HG02981 (cell line): Measurements from ENCODE around the gene SUSD3.
"Not testable (repeated sequence)": the region's sequence is repeated elsewhere in the genome, so short reads cannot be mapped to it uniquely, and the experiment has no call there.

Source experiments
- ATAC-seq: cut with Tn5 transposase; IDR thresholded peaks from one replicate; pipeline ENCODE4 v1.9.1; 2021; ENCODE audit warnings: mild to moderate bottlenecking, moderate library complexity; ENCODE audit not compliant: unreplicated experiment

The SUSD3 gene

DNA sequence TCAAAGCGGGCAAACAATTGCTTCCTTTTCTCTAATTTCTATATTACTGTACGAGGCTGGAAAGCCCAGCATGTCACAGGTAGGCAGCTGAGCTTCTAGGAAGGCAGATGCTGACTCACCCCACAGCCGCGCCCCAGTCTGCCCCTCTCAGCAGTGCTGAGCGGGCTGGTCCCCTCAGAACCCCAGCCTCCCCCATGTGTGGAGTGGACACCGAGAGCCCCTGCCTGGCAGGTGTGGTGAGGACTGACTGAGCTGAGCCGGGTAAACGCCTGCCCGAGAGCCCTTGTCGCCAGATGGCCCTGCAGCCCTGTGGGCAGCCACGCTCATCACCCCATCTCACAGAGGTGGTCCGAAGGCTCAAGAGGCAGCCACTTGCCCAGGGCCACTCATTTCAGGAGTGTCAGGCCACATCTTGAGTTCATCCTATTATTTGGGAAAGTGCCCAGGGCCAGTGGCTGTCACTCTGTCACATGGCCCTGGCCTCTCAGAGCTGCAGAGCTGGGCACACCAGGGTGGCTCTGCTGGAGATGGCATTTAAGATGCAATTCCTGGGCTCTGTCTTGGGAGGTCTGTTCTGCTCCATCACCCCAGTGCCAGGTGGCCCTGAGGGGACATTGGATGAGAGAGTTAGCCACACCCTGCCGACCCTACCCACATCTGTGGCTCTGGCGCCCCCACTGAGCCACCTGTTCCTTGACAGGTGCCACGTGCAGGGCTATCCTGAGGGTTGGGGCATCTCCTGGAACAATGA is 50.0 kb downstream of the SUSD3 start:
- ATAC-seq, result no peak

DNA sequence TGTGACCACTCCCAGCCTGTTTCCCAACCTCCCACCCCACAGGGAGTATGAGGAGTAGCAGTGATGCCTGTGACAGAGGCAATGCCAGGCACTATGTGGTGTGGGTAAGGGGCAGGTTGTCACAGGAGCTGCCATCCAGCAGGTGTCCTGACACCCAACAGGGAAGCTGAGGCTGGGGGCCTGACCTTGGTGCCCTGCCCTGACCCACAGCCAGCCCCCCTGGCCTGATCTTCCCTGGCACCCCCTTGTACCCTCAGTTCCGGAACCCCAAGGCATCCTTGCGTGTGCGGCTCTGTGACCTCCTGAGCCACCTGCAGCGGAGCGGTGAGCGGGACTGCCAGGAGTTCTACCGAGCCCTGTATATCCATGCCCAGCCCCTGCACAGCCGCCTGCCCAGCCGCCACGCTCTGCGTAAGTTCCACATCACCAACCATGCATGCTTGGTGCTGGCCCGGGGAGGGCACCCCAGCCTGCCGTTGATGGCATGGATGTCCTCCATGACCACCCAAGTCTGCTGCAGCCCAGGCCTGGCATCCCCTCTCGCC is 51.9 kb downstream of the SUSD3 start:
- no peak for ATAC-seq

DNA sequence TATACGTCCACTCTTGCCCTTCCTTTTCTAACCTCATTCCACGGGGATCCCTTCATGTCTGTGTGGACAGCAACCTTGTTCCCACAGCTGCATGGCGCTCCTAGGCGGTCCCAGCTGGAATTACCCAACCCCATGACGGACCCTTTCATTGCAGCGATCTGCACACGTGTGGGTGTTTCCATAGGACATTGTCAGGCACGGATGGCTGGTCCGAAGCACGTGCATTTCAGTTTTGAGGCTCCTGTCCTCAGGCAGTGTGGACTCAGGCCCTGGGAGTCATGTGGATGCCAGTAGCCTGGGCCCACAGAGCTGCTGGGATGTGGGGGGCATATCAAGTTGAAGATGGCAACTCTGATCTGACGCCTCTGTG is 52.5 kb downstream of the SUSD3 start:
- no peak for ATAC-seq

DNA sequence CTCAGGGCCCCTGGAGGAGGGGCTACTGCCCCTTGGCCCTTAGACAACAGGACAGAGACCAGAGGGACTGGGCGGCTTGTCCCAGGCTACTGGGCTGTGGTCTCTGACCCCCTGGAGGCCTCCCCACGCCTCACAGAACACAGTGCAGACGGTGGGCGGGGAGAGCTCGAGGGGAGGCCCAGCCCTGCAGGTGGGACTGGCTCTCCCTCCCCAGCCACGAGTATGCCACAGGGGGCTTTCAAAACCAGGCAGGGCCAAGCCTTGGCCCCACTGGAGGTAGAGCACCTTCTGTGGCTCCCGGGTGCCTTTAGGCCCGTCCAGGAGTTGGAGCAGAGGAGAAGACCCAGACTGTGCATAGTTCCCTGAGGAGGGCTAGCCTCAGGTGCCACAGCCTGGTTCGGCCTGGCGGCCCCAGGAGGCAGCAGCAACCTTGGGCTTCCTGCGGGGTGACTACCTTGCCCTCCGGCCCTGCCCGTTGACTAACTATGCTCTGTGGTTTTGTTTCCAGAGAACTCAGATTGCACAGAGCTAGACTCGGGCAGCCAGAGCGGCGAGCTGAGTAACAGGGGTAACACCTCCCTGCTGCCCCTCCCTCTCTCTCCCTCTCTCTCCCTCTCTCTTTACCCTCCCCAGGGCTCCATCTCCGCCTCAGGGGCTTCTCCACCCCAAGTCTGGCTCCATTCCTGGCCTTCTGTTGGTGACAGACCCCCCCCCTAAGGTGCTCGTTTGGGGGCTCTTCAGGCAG is 53.0 kb downstream of the SUSD3 start:
- ATAC-seq, result no peak

DNA sequence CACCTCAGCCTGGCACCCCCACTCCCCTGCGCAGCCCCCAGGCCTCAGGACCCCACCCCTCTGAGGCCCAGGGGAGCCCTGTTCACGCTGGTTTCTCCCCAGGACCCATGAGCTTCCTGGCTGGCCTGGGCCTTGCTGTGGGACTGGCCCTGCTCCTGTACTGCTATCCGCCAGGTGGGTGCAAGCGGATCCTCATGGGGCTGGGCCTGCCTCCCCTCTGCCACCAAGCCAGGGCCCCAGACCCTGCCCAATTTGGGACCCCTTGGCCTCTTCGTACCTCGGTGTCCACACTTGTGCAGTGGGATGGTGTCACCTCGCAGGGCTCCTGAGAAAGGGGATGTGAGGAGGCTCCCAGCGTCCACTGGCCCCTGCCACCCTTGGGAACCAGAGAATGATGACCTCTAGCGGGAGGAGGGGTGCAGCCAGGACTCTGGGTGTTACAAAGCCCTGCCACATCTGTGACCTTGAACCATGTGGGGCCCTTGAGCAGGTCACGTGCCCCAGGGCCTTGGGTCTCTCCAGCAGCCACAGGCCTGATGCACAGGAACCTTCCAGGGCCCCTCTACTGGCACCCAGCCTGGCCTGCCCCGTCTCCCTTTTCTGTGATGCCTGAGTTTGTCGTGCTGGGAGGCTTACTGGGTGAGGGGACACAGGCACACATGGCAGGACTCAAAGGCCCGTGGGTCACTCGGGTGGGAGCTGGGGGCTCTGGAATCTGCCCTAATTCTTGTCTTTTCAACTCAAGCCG is 53.8 kb downstream of the SUSD3 start:
- ATAC-seq, result no peak

DNA sequence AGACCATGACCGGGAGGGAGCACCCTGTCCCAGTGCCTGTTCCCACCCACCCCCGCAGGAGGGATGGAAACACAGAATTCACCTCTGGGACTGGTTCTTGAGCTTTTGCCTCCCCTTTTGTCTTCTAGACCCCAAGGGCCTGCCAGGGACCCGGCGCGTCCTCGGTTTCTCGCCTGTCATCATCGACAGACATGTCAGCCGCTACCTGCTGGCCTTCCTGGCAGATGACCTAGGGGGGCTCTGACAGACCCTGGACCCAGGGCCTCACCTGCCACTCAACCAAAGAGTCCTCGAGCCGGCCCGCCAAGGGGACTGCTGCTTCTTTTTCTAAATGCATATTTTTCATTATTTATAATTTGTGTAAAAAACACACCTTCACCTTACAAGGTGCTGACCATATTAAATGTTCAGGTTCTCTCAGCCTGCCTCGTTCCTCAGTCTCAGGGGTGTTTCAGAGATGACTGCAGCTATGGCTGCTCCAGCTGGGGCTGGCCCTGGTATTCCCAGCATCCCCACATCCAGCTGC is 54.4 kb downstream of the SUSD3 start:
- ATAC-seq, result no peak

DNA sequence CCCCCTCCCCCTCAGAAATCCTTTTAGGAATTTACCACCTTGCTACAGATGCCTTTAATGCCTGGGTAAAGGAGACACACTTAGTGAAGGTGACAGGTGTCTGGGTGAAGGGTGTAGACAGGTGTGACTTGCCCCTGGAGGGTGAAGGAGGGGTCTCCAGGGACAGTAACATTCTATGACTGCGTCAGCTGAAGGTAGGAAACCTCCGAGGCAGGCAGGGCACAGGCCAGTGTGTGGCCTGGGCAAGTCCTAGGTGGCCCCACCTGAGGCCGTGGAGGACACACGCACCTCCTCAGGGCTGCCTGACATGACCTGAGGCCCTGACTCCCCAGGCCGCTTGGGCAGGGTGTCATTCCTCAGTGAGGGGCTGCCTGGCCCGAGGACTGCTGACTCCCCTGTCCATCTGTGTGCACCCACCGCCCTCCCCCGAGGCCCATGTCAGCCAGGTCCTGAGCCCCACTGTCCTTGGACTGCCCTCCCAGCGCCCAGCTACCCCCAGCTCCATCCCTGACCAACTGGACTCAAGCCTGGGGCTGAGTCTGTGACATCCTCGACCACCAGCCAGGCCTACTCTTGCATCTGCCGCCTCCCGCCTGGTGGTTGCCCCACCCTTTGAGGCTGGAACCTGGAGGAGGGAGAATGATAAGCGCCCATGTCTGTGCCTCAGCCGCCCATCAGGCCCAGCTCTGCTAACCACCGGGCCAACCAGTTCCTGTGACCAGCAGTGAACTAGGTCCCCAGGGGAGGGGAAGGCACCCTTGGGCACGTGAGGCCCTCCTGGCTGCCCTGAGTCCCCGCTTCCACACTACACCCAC is 55.9 kb downstream of the SUSD3 start:
- ATAC-seq, result no peak

DNA sequence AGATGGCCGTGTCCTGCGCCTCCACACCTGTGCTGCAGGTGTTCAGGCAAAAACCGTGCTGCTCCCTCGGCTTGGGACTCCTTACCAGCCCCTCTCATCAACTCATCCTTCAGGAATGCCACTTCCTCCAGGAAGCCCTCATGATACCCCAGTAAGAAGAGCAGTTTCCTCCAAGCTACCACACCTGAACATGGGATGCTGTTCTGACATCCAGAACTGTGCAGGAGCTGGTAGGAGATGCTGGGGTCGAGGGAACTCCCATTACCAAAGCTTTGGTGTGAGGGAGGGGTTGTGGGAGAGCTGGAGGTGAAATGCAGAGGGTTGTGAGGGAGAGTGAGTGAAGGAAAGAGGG is 56.5 kb downstream of the SUSD3 start:
- ATAC-seq, result no peak

DNA sequence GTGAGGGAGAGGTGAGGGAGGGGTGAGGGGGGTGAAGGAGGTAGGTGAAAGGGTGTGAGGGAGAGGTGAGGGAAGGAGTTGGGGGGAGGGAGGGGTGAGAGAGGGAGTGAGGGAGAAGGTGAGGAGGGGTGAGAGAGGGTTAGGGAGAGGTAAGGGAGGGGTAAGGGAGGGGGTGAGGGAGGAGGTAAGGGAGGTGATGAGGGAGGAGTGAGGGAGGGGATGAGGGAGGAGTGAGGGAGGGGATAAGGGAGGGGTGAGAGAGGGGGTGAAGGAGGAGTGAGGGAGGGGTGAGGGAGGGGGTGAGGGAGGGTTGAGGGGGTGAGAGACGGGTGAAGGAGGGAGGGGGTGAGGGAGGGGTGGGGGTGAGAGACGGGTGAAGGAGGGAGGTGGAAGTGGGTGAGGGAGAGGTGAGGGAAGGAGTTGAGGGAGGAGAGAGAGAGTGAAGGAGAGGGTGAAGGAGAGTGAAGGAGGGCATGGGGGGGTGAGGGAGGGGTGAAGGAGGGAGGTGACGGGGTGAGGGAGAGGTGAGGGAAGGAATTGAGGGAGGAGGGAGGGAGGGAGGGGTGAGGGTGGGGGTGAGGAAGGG is 57.1 kb downstream of the SUSD3 start:
- ATAC-seq, result no peak

DNA sequence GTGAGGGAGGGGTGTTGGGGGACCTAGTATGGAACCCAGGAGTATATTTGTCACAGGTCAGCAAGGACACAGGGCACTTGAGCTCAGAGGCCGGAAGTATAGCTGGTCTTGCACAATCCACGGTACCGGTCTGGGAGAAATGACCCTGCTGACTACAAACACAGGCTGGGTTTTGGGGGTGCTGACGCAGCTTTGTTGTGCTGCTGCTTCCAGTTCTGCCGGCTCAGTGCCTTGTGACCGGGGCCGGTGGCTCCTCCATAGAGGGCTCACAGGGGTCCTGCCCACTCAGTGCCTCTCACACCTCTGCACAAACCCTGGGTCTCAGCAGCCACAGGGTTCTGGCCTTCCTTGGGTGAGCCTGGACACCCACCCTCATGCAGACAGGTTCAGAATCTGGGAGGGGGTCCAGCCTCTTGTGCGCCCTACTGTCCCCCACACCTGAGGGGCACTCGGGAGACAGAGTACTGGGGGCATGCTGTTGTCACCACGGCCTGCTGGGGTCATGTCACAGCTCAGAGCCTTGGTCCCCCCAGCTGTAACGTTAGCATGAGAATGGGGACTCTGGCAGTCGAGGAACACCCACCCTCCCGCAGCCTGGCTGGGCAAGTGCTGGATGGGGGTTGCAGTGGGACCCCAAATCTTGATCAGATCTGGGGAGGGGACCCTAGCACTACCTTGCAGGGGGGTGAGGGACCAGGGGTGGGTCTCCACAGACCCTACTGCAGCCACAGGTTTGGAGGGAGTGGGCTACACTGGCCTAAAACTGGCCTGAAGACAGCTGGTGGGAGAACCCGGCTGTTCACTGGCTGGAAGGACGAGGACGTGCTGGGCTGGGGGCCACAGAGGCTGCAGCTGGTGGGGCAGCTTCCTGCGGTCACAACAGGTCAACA is 57.8 kb downstream of the SUSD3 start:
- ATAC-seq, result no peak

DNA sequence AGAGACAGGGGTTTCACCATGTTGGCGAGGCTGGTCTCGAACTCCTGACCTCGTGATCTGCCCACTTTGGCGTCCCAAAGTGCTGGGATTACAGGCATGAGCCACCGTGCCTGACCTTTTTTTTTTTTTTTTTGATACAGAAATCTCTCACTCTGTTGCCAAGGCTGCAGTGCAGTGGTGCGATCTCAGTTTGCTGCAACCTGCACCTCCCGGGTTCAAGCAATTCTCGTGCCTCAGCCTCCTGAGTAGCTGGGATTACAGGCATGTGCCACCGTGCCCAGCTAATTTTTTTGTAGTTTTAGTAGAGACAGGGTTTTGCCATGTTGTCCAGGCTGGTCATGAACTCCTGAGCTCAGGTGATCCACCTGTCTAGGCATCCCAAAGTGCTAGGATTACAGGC is 59.0 kb downstream of the SUSD3 start:
- not testable (repeated sequence) for ATAC-seq

DNA sequence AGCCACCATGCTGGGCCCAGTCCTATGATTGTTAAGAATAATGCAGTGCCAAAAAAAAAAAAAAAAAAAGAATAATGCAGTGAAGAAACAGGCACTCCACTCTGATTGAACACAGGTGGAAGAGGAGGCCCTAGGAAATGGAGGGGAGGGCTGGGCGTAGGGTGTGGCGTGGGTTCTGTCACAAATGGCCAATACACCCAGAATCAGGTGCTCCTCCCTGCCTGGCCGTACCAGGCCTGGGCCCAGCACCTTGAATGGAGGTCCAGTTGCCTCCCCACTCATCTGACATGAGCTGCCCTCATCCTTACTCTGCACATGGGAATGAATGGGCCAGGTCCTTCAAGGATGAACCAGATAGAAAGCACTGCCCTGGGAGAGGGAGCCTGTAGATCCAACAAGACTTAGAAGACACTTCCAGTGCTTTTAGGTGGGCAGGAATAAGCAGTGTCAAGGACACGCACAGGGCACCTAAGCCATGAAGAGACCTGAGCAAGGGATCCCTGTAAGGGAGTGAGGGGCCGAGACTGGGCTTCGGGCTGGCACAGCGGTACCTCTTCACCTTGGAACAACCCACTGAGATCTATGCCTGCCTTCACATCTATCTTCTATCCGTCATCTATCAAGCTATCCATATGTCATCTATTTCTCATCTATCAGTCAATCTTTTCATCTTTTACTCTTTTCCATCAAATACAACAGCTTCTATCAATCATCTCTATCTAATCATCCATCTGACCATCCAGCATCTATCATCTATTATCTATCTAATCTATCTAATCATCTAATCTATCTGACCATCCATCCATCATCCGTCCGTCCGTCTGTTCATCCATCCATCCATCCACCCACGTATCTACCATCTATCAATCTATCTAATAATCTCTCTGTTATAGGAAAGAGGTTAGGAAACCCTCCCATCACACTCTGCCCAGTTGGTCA is 59.7 kb downstream of the SUSD3 start:
- no peak for ATAC-seq

DNA sequence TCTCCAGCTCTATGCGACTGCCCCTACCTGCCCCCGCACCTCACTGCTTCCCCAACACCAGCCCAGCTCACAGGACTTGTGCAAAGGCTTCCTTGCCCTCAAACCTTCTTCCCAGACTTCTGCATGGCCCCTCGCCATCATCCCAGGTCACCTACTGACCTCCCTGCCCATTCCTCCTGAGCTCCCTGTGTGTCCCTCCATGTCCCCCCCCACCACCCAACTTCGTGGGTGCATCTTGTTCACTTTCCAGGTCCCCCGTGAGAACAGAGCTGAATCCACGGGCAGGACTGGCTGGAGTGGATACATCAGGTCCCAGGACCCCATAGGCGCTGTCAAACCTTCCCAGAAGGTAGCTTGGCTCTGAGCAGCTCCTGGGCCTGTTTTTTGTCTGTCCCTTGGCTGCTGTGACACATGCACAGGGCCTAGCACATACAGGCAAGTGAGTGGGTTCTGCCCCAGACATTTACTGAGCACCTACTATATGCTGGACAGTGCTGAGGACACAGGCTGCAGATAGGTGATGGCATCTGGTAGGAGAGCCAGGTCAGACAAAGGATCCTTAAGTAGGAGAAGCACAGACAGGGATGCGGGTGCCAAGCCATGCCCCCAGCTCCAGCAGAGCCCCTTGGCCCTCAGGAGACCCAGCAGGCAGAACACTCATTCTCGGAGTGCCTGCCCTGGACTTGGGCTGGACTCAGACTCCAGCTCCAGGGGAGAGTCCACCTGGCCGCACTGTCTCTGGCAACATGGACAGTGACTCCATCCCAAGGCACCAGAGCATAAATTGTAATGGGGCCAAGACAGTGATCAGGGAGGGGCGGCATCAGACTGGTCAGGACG is 60.6 kb downstream of the SUSD3 start:
- no peak for ATAC-seq

DNA sequence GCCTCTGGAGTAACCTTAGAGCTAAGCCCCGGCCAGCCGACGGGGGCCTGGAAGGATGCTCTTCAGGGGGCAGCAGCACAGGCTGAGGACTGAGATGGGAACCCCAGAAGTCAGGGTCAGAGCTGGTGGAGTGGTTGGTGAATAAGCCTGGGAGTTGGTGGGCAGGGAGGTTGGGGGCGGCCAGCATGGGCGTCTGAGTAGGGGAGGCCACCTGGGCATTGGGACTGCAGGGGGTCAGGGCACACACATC is 61.1 kb downstream of the SUSD3 start:
- ATAC-seq, result no peak

DNA sequence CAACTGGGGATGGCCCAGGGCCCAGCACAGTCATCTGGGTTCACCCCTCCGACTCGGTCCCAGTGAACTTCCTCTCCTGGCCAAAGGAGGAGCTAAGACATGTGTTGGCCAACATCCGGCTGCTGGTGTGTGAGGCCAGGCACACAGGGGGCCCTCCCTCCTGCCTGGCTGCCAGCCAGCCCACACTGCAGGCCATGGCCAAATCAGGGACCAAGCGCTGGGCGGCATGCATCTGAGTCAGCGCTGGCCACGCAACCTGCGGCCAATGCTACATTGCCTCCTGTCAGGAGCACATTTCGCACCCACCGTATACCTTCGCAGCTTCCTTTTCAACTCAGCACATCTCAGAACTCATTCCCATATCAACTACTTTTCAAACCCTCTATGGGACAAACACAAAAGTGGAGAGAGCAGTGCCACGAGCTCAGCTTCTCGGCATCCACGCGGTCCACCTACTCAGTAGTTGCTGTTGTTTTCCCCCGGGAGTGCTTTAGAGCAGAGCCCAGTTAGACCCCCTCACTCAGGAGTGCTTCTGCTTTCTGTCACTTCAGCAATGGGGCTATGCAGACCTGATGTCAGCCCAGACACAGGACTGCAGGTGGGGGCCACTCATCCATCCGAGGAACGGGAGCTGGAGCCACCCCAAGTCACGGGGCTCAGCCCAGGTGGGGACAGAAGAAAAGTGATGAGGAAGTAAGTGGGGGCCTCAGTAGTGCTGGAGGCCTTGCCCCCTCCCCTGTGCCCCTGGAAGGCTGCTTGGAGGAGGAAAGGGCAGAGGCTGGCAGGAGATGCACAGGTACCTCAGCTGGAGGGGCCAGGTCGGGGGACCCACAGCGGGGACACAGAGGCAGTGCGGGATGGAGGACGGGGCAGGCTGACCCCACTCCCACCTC is 61.7 kb downstream of the SUSD3 start:
- ATAC-seq, result peak; percentile 96

DNA sequence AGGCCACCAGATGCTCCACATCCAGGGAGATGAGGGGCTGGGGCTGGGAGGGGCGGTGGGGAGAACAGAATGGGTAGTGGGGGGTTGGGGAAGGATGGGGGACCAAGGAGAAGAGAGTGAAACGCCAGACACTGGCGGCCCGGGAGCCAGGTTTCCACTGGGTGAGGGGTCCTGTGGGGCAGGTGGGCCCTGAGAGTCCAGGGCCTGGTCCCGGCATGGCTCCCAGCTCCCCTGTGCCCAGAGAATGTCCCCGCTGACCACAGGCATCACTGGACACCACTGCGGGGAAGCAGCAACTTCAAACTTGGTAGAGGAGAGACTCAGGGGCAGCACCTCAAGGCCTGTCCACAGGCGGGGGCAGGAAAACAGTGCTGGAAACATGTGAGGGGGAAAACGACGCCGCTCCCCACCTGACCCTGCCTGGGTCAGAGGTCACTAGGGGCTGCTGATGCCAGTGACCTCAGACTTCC is 62.4 kb downstream of the SUSD3 start:
- no peak for ATAC-seq
